ENCODE data around the gene FUT2.

DNA sequence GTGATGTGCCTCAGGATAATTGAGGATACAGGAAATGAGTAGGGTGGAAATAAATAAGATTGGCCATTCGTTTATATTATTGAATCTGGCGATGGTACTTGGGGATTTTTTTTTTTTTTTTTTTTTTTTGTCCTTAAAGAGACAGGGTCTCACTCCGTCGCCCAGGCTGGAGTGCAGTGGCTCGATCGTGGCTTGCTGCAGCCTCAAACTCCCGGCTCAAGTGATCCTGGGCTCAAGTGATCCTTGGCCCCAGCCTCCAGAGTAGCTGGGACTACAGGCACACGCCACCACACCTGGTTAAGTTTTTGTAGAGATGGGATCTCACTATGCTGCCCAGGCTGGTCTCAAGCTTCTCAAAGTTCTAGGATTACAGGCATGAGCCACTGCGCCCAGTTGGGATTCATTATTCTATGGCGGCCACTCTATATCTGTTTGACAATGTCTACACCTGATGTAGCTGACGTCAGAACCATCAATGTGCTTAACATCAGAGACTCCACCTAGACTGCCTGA is 26.5 kb downstream of the FUT2 start:
- TF ChIP-seq, protein P1, sequence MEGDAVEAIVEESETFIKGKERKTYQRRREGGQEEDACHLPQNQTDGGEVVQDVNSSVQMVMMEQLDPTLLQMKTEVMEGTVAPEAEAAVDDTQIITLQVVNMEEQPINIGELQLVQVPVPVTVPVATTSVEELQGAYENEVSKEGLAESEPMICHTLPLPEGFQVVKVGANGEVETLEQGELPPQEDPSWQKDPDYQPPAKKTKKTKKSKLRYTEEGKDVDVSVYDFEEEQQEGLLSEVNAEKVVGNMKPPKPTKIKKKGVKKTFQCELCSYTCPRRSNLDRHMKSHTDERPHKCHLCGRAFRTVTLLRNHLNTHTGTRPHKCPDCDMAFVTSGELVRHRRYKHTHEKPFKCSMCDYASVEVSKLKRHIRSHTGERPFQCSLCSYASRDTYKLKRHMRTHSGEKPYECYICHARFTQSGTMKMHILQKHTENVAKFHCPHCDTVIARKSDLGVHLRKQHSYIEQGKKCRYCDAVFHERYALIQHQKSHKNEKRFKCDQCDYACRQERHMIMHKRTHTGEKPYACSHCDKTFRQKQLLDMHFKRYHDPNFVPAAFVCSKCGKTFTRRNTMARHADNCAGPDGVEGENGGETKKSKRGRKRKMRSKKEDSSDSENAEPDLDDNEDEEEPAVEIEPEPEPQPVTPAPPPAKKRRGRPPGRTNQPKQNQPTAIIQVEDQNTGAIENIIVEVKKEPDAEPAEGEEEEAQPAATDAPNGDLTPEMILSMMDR (IDR thresholded peaks at IDR 0.05), result no peak
- TF ChIP-seq POLR2A (IDR thresholded peaks at IDR 0.05), result no peak
